GM12865 (cell line): ENCODE results near the gene LCN9.

ENCODE experiments used
- DNase-seq: peaks from one replicate; pipeline ENCODE4 v3.0.0; 2010; ENCODE audit warnings: low read depth
- H3K4me3 ChIP-seq: 2 replicates; pipeline ENCODE4 v1.5.1; 2011; ENCODE audit warnings: mild to moderate bottlenecking, low read depth, low read length, control low read depth
- CTCF ChIP-seq: IDR thresholded peaks from 2 replicates; pipeline ENCODE4 v1.5.1; 2011; ENCODE audit warnings: low read length, control low read depth, low read depth, inconsistent platforms; ENCODE audit not compliant: insufficient read depth; ENCODE audit errors: missing control alignments

LCN9 gene

GRCh38 chr9:135660407-135660806 lies 2.7 kb upstream of the LCN9 start:
- no peak for DNase-seq
- TF ChIP-seq CTCF = no peak
- no peak overlapping the region for H3K4me3 ChIP-seq

- DNase-seq = no peak
Measured at GRCh38 chr9:135661816-135662560, 1.1 kb upstream of the LCN9 start.

GRCh38 chr9:135663451-135663770 lies 302 bp downstream of the LCN9 start:
- no peak overlapping the region for H3K4me3 ChIP-seq
- no peak for DNase-seq
- no peak for TF ChIP-seq CTCF

More at GRCh38 chr9:135661816-135662560, 1.1 kb upstream of the LCN9 start:
- no peak overlapping the region for H3K4me3 ChIP-seq
- TF ChIP-seq CTCF = no peak

GRCh38 chr9:135663857-135664256 lies 748 bp downstream of the LCN9 start:
- no peak overlapping the region for H3K4me3 ChIP-seq
- DNase-seq = no peak
- TF ChIP-seq CTCF = no peak

- TF ChIP-seq CTCF = no peak
- H3K4me3 ChIP-seq = no peak overlapping the region
- DNase-seq = no peak
Measured at GRCh38 chr9:135664266-135664665, 1.2 kb downstream of the LCN9 start.

- no peak for TF ChIP-seq CTCF
- no peak for DNase-seq
- H3K4me3 ChIP-seq = no peak overlapping the region
Measured at GRCh38 chr9:135664801-135665794, 2.0 kb downstream of the LCN9 start.
